A549 (cell line): ENCODE measurements around the gene MSH2.
"Not testable (repeated sequence)": the region's sequence is repeated elsewhere in the genome, so short reads cannot be mapped to it uniquely, and the experiment has no call there.

ENCODE experiments used
- CHD2 ChIP-seq: fragments of 150-350 bp; IDR thresholded peaks from 2 replicates; pipeline ENCODE4 v1.6.1; 2014; ENCODE audit warnings: low read length; ENCODE audit not compliant: partially characterized antibody
- HDAC2 ChIP-seq: fragments of 200-600 bp; sonication (generic); IDR thresholded peaks from 2 replicates; pipeline ENCODE4 v1.6.1; 2016
- RCOR1 ChIP-seq: fragments of 150-350 bp; IDR thresholded peaks from 2 replicates; pipeline ENCODE4 v1.6.1; 2014; ENCODE audit warnings: antibody characterized with exemption, low read length, low read depth
- REST ChIP-seq: fragments of 200-600 bp; sonication (generic); IDR thresholded peaks from 2 replicates; pipeline ENCODE4 v1.6.1; 2016; ENCODE audit warnings: antibody characterized with exemption, mild to moderate bottlenecking, moderate library complexity
- SREBF2 ChIP-seq: fragments of 450-650 bp; IDR thresholded peaks from 2 replicates; pipeline ENCODE4 v1.6.1; 2014; ENCODE audit warnings: mild to moderate bottlenecking, moderate library complexity
- TF ChIP-seq, protein P1 (sequence below): fragments of >200 bp; sonication (Bioruptor Twin); formaldehyde crosslinking; IDR thresholded peaks from 3 replicates; pipeline ENCODE4 v1.5.1; 2016
- TF ChIP-seq, protein P2 (sequence below): IDR thresholded peaks from 2 replicates; pipeline ENCODE4 v1.6.1; 2012

GRCh38 chr2:47407976-47408375, 5.0 kb downstream of the MSH2 start:
- TF ChIP-seq, protein P1, sequence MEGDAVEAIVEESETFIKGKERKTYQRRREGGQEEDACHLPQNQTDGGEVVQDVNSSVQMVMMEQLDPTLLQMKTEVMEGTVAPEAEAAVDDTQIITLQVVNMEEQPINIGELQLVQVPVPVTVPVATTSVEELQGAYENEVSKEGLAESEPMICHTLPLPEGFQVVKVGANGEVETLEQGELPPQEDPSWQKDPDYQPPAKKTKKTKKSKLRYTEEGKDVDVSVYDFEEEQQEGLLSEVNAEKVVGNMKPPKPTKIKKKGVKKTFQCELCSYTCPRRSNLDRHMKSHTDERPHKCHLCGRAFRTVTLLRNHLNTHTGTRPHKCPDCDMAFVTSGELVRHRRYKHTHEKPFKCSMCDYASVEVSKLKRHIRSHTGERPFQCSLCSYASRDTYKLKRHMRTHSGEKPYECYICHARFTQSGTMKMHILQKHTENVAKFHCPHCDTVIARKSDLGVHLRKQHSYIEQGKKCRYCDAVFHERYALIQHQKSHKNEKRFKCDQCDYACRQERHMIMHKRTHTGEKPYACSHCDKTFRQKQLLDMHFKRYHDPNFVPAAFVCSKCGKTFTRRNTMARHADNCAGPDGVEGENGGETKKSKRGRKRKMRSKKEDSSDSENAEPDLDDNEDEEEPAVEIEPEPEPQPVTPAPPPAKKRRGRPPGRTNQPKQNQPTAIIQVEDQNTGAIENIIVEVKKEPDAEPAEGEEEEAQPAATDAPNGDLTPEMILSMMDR, result not testable (repeated sequence)
- not testable (repeated sequence) for TF ChIP-seq SREBF2, CHD2, RCOR1, HDAC2, REST
- TF ChIP-seq, protein P2, sequence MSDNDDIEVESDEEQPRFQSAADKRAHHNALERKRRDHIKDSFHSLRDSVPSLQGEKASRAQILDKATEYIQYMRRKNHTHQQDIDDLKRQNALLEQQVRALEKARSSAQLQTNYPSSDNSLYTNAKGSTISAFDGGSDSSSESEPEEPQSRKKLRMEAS, result not testable (repeated sequence)
